Keratinocyte (primary cell): ENCODE measurements around the gene HPS6.

Experiments used
- EZH2 ChIP-seq: IDR thresholded peaks from one replicate; pipeline ENCODE4 v1.6.1; 2012; ENCODE audit warnings: inconsistent platforms, mild to moderate bottlenecking, low read length, moderate library complexity
- TF ChIP-seq, protein P1 (sequence below), 3 experiments: IDR thresholded peaks in 1 of 3; conservative IDR thresholded peaks in 1 of 3; optimal IDR thresholded peaks in 1 of 3; 2 replicates in 2 of 3; 3 replicates in 1 of 3; pipeline versions ENCODE3 to v1.5.1; 2011; ENCODE audit warnings: low read length in 3 of 3, mild to moderate bottlenecking in 3 of 3, moderate library complexity in 2 of 3, control low read depth in 1 of 3, inconsistent platforms in 1 of 3; ENCODE audit not compliant: insufficient read depth in 2 of 3; ENCODE audit errors: extremely low read depth in 1 of 3

DNA sequence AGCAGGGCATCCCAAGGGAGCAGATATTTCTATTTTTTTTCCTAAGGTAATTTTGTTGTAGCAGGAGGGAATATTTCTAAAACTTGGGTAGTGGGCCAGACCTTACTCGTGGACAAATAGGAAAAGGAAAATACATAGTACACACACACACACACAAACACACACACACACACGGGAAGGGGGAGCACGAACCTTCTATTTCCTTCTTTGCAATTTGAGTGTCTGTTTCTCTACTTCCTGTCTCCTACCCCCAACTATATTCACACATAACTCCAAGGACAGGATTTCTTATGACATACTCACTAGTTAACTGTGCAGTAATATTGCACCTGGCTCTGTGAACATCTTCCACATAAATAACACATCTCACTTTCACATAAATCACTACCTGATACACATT, 50.6 kb downstream of the HPS6 start:
- TF ChIP-seq, protein P1, sequence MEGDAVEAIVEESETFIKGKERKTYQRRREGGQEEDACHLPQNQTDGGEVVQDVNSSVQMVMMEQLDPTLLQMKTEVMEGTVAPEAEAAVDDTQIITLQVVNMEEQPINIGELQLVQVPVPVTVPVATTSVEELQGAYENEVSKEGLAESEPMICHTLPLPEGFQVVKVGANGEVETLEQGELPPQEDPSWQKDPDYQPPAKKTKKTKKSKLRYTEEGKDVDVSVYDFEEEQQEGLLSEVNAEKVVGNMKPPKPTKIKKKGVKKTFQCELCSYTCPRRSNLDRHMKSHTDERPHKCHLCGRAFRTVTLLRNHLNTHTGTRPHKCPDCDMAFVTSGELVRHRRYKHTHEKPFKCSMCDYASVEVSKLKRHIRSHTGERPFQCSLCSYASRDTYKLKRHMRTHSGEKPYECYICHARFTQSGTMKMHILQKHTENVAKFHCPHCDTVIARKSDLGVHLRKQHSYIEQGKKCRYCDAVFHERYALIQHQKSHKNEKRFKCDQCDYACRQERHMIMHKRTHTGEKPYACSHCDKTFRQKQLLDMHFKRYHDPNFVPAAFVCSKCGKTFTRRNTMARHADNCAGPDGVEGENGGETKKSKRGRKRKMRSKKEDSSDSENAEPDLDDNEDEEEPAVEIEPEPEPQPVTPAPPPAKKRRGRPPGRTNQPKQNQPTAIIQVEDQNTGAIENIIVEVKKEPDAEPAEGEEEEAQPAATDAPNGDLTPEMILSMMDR (optimal IDR thresholded peaks at IDR 0.05 in 1 of 3, IDR thresholded peaks at IDR 0.05 in 1 of 3, conservative IDR thresholded peaks at IDR 0.05 in 1 of 3; ENCODE audit: extremely low read depth in 1 of 3, insufficient read depth in 2 of 3, low read length in 3 of 3) = no peak
- no peak for TF ChIP-seq EZH2
